NCI-H526 (cell line): ENCODE measurements around the gene RFX8.

Source experiments
- DNase-seq, 2 experiments: peaks; one replicate each; lab custom pipeline; 2025; lab: John Stamatoyannopoulos, UW

Gene RFX8

DNA sequence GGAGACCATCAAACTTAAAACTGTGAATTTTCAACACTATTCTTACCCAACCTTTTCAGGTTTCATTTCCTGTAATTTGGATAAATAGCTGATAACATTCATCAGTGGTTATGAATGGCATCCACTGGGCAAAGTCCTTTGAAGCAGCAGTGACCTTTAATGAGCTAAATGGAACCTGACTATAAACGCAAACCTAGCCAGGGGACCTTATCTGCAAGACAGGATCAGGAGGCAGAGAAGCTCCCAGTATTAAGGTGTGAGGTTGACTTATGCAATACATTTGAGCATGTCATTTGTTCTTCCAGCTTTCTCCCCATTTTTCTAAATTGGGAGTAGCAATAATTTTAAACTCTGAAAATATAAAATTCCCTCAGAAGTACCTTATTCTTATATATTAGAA lies 126.0 kb downstream of the RFX8 start:
- DNase-seq = peak in 1 of 2 experiments; percentile 12
